Central memory CD8-positive, alpha-beta T cell (primary cell): ENCODE measurements around the gene C4A.
A peak's percentile ranks its signal among the peaks of the same experiment; 100 is the strongest.

Source experiments
- ATAC-seq: fragments of 150-1000 bp; cut with Tn5 transposase; replicated peaks from 2 replicates; pipeline ENCODE4 v1.10.0; 2022; ENCODE audit warnings: mild to moderate bottlenecking, moderate FRiP score, moderate number of reproducible peaks; ENCODE audit not compliant: poor library complexity, severe bottlenecking; ENCODE audit errors: extremely low read depth
- DNase-seq, 2 donors: peaks; one replicate each; pipeline ENCODE4 v3.0.0; 2021; ENCODE audit warnings: low spot score in 2 of 2
- H3K27ac Mint-ChIP-seq: one replicate; pipeline ENCODE4 v1.8.0; 2022; ENCODE audit warnings: low read depth, mild to moderate bottlenecking, moderate library complexity, mixed read lengths
- H3K27me3 Mint-ChIP-seq: one replicate; pipeline ENCODE4 v1.8.0; 2022; ENCODE audit warnings: mixed read lengths
- H3K36me3 Mint-ChIP-seq: one replicate; pipeline ENCODE4 v1.8.0; 2022; ENCODE audit warnings: mild to moderate bottlenecking, moderate library complexity, mixed read lengths; ENCODE audit not compliant: insufficient read depth
- H3K4me1 Mint-ChIP-seq: one replicate; pipeline ENCODE4 v1.8.0; 2022; ENCODE audit warnings: mixed read lengths
- H3K4me3 Mint-ChIP-seq: one replicate; pipeline ENCODE4 v1.8.0; 2022; ENCODE audit warnings: mild to moderate bottlenecking, moderate library complexity, mixed read lengths
- H3K9me3 Mint-ChIP-seq: one replicate; pipeline ENCODE4 v1.8.0; 2022; ENCODE audit warnings: mixed read lengths

The C4A gene

GRCh38 chr6:31948753-31949413 lies 33.0 kb upstream of the C4A start:
- no peak for DNase-seq
- no peak overlapping the region for H3K27ac Mint-ChIP-seq
- ATAC-seq, result no peak

GRCh38 chr6:31949926-31950548 lies 31.8 kb upstream of the C4A start:
- Mint-ChIP-seq H3K27me3 (peaks cover 9% of the 10 kb centered on the region), H3K9me3 (no peaks in the 10 kb centered on the region), H3K36me3 (peaks cover 33% of the 10 kb centered on the region), H3K27ac (no peak overlapping the region), H3K4me3 (no peak overlapping the region), H3K4me1 (no peaks in the 10 kb centered on the region)
- no peak for ATAC-seq
- no peak for DNase-seq

More at GRCh38 chr6:31948753-31949413, 33.0 kb upstream of the C4A start:
- H3K9me3 Mint-ChIP-seq, result no peaks in the 10 kb centered on the region
- H3K4me1 Mint-ChIP-seq, result no peaks in the 10 kb centered on the region
- H3K27me3 Mint-ChIP-seq, result peaks cover 21% of the 10 kb centered on the region
- H3K4me3 Mint-ChIP-seq, result no peak overlapping the region
- H3K36me3 Mint-ChIP-seq, result peaks cover 22% of the 10 kb centered on the region

GRCh38 chr6:31952140-31952805 lies 29.6 kb upstream of the C4A start:
- H3K9me3 Mint-ChIP-seq, result no peaks in the 10 kb centered on the region
- H3K36me3 Mint-ChIP-seq, result peaks cover 47% of the 10 kb centered on the region
- H3K4me1 Mint-ChIP-seq, result peaks cover 5% of the 10 kb centered on the region
- no peak overlapping the region for H3K27ac Mint-ChIP-seq
- no peak overlapping the region for H3K4me3 Mint-ChIP-seq
- H3K27me3 Mint-ChIP-seq, result no peaks in the 10 kb centered on the region
- no peak for DNase-seq
- no peak for ATAC-seq

GRCh38 chr6:31952890-31953289 lies 29.0 kb upstream of the C4A start:
- Mint-ChIP-seq H3K27ac (no peak overlapping the region), H3K27me3 (no peaks in the 10 kb centered on the region), H3K4me1 (peaks cover 11% of the 10 kb centered on the region), H3K36me3 (peaks cover 48% of the 10 kb centered on the region), H3K9me3 (no peaks in the 10 kb centered on the region), H3K4me3 (no peak overlapping the region)
- ATAC-seq (no peak), DNase-seq (no peak)

- H3K4me3 Mint-ChIP-seq, result no peak overlapping the region
- ATAC-seq, result no peak
- H3K27me3 Mint-ChIP-seq, result no peaks in the 10 kb centered on the region
- H3K9me3 Mint-ChIP-seq, result no peaks in the 10 kb centered on the region
- H3K27ac Mint-ChIP-seq, result no peak overlapping the region
- no peak for DNase-seq
- peaks cover 54% of the 10 kb centered on the region for H3K36me3 Mint-ChIP-seq
- peaks cover 25% of the 10 kb centered on the region for H3K4me1 Mint-ChIP-seq
Observed at GRCh38 chr6:31954511-31954910, 27.3 kb upstream of the C4A start.

- peaks cover 38% of the 10 kb centered on the region for H3K4me1 Mint-ChIP-seq
- H3K27ac Mint-ChIP-seq, result peak overlapping the region; percentile 98
- DNase-seq (no peak), ATAC-seq (no peak)
- H3K27me3 Mint-ChIP-seq, result no peaks in the 10 kb centered on the region
- H3K9me3 Mint-ChIP-seq, result no peaks in the 10 kb centered on the region
- H3K4me3 Mint-ChIP-seq, result peak overlapping the region; percentile 90
- H3K36me3 Mint-ChIP-seq, result peaks cover 53% of the 10 kb centered on the region
Observed at GRCh38 chr6:31956796-31957195, 25.1 kb upstream of the C4A start.

- ATAC-seq (no peak), DNase-seq (no peak)
- no peaks in the 10 kb centered on the region for H3K9me3 Mint-ChIP-seq
- H3K36me3 Mint-ChIP-seq, result peaks cover 55% of the 10 kb centered on the region
- H3K4me1 Mint-ChIP-seq, result peaks cover 47% of the 10 kb centered on the region
- peak overlapping the region; percentile 90 for H3K4me3 Mint-ChIP-seq
- H3K27me3 Mint-ChIP-seq, result no peaks in the 10 kb centered on the region
- peak overlapping the region; percentile 98 for H3K27ac Mint-ChIP-seq
Observed at GRCh38 chr6:31958412-31958740, 23.5 kb upstream of the C4A start.

GRCh38 chr6:31958741-31959739 lies 22.8 kb upstream of the C4A start, which contains the start of the genes NELFE and SKIC2:
Gene NELFE (minus strand): TSS chr6:31958971. CDS start chr6:31958446, 525 bp downstream.
Gene SKIC2 (plus strand): TSS chr6:31959175. CDS start chr6:31959193, 18 bp downstream.
- peak within 1 kb of the TSS; percentile 90 for H3K4me3 Mint-ChIP-seq
- DNase-seq (peak; percentile 97), ATAC-seq (peak; percentile 98)
- peak within 1 kb of the TSS; percentile 98 for H3K27ac Mint-ChIP-seq
- no peaks in the 10 kb centered on the region for H3K27me3 Mint-ChIP-seq
- peaks cover 50% of the 10 kb centered on the region for H3K36me3 Mint-ChIP-seq
- H3K9me3 Mint-ChIP-seq, result no peaks in the 10 kb centered on the region
- peaks cover 47% of the 10 kb centered on the region for H3K4me1 Mint-ChIP-seq

- ATAC-seq (no peak), DNase-seq (no peak)
- Mint-ChIP-seq H3K27ac (peak overlapping the region; percentile 98), H3K4me1 (peaks cover 47% of the 10 kb centered on the region), H3K9me3 (no peaks in the 10 kb centered on the region), H3K4me3 (no peak overlapping the region), H3K36me3 (peaks cover 45% of the 10 kb centered on the region), H3K27me3 (no peaks in the 10 kb centered on the region)
Observed at GRCh38 chr6:31961616-31962015, 20.2 kb upstream of the C4A start.

- no peak for DNase-seq
- ATAC-seq, result no peak
- no peaks in the 10 kb centered on the region for H3K27me3 Mint-ChIP-seq
- H3K36me3 Mint-ChIP-seq, result peaks cover 48% of the 10 kb centered on the region
- no peak overlapping the region for H3K4me3 Mint-ChIP-seq
- H3K4me1 Mint-ChIP-seq, result peaks cover 38% of the 10 kb centered on the region
- no peaks in the 10 kb centered on the region for H3K9me3 Mint-ChIP-seq
- H3K27ac Mint-ChIP-seq, result no peak overlapping the region
Observed at GRCh38 chr6:31963921-31964320, 17.9 kb upstream of the C4A start.

GRCh38 chr6:31965700-31966099 lies 16.2 kb upstream of the C4A start:
- peaks cover 34% of the 10 kb centered on the region for H3K4me1 Mint-ChIP-seq
- no peaks in the 10 kb centered on the region for H3K9me3 Mint-ChIP-seq
- H3K27me3 Mint-ChIP-seq, result no peaks in the 10 kb centered on the region
- DNase-seq (no peak), ATAC-seq (no peak)
- H3K4me3 Mint-ChIP-seq, result no peak overlapping the region
- H3K27ac Mint-ChIP-seq, result no peak overlapping the region
- H3K36me3 Mint-ChIP-seq, result peaks cover 50% of the 10 kb centered on the region

GRCh38 chr6:31966506-31966905 lies 15.4 kb upstream of the C4A start:
- ATAC-seq (no peak), DNase-seq (no peak)
- H3K4me1 Mint-ChIP-seq, result peaks cover 34% of the 10 kb centered on the region
- no peak overlapping the region for H3K4me3 Mint-ChIP-seq
- H3K27me3 Mint-ChIP-seq, result no peaks in the 10 kb centered on the region
- no peaks in the 10 kb centered on the region for H3K9me3 Mint-ChIP-seq
- H3K27ac Mint-ChIP-seq, result peak overlapping the region; percentile 57
- peaks cover 48% of the 10 kb centered on the region for H3K36me3 Mint-ChIP-seq
